MM.1S (cell line): Measurements from ENCODE around the gene RPH3AL.
"Not testable (repeated sequence)": the region's sequence is repeated elsewhere in the genome, so short reads cannot be mapped to it uniquely, and the experiment has no call there.

Experiments used
- DNase-seq: peaks from one replicate; pipeline ENCODE4 v3.0.0-alpha.2; 2015
- H2AFZ ChIP-seq: fragments of 300-600 bp; sonication (generic); 2 replicates; pipeline ENCODE4 v1.6.0; 2016; ENCODE audit warnings: antibody characterized with exemption, low read length
- H3F3A ChIP-seq: fragments of 300-600 bp; sonication (generic); 2 replicates; pipeline ENCODE4 v1.6.1; 2016; ENCODE audit warnings: mild to moderate bottlenecking, antibody characterized with exemption, low read length, moderate library complexity, mixed read lengths; ENCODE audit not compliant: insufficient read depth
- H3K27ac ChIP-seq: fragments of 300-600 bp; sonication (generic); 2 replicates; pipeline ENCODE4 v1.5.1; 2016; ENCODE audit warnings: mild to moderate bottlenecking, low read length
- H3K27me3 ChIP-seq: fragments of 300-600 bp; sonication (generic); replicated peaks from 2 replicates; pipeline ENCODE4 v1.6.0; 2016; ENCODE audit warnings: low read length; ENCODE audit not compliant: insufficient read depth
- H3K36me3 ChIP-seq: fragments of 300-600 bp; sonication (generic); replicated peaks from 2 replicates; pipeline ENCODE4 v1.6.1; 2016; ENCODE audit warnings: mild to moderate bottlenecking, low read length, mixed read lengths; ENCODE audit not compliant: insufficient read depth
- H3K4me1 ChIP-seq: fragments of 300-600 bp; sonication (generic); 2 replicates; pipeline ENCODE4 v1.6.1; 2016; ENCODE audit warnings: low read length, mixed read lengths
- H3K4me2 ChIP-seq: fragments of 300-600 bp; sonication (generic); 2 replicates; pipeline ENCODE4 v1.6.0; 2016; ENCODE audit warnings: low read depth, low read length
- H3K4me3 ChIP-seq: fragments of 300-600 bp; sonication (generic); 2 replicates; pipeline ENCODE4 v1.5.1; 2016; ENCODE audit warnings: low read length, mixed read lengths
- H3K79me2 ChIP-seq: fragments of 300-600 bp; sonication (generic); 2 replicates; pipeline ENCODE4 v1.6.1; 2016; ENCODE audit warnings: mixed run types, low read length, mixed read lengths
- H3K9ac ChIP-seq: fragments of 300-600 bp; sonication (generic); 2 replicates; pipeline ENCODE4 v1.6.1; 2016; ENCODE audit warnings: low read length, mixed read lengths
- H3K9me2 ChIP-seq: fragments of 300-600 bp; sonication (generic); replicated peaks from 2 replicates; pipeline ENCODE4 v1.6.1; 2016; ENCODE audit warnings: mild to moderate bottlenecking, low read length, mixed read lengths; ENCODE audit not compliant: insufficient read depth
- H3K9me3 ChIP-seq: fragments of 300-600 bp; sonication (generic); replicated peaks from 2 replicates; pipeline ENCODE4 v1.6.1; 2016; ENCODE audit warnings: mild to moderate bottlenecking, low read length, mixed read lengths; ENCODE audit not compliant: insufficient read depth
- H4K20me1 ChIP-seq: fragments of 300-600 bp; sonication (generic); 2 replicates; pipeline ENCODE4 v1.6.1; 2016; ENCODE audit warnings: mild to moderate bottlenecking, low read length, moderate library complexity, mixed read lengths; ENCODE audit not compliant: insufficient read depth
- EZH2 ChIP-seq: fragments of 300-600 bp; sonication (generic); optimal IDR thresholded peaks from 2 replicates; pipeline ENCODE3; 2017; ENCODE audit warnings: low read depth, mild to moderate bottlenecking, antibody characterized with exemption, low read length, mixed read lengths
- EZH2phosphoT487 ChIP-seq: fragments of 300-600 bp; sonication (generic); IDR thresholded peaks from 2 replicates; pipeline ENCODE4 v1.6.1; 2018; ENCODE audit warnings: antibody characterized with exemption, low read length
- TF ChIP-seq, protein P1 (sequence below): fragments of 300-600 bp; sonication (generic); IDR thresholded peaks from 2 replicates; pipeline ENCODE4 v1.5.1; 2016; ENCODE audit warnings: antibody characterized with exemption, low read length, mixed read lengths

Gene RPH3AL

DNA sequence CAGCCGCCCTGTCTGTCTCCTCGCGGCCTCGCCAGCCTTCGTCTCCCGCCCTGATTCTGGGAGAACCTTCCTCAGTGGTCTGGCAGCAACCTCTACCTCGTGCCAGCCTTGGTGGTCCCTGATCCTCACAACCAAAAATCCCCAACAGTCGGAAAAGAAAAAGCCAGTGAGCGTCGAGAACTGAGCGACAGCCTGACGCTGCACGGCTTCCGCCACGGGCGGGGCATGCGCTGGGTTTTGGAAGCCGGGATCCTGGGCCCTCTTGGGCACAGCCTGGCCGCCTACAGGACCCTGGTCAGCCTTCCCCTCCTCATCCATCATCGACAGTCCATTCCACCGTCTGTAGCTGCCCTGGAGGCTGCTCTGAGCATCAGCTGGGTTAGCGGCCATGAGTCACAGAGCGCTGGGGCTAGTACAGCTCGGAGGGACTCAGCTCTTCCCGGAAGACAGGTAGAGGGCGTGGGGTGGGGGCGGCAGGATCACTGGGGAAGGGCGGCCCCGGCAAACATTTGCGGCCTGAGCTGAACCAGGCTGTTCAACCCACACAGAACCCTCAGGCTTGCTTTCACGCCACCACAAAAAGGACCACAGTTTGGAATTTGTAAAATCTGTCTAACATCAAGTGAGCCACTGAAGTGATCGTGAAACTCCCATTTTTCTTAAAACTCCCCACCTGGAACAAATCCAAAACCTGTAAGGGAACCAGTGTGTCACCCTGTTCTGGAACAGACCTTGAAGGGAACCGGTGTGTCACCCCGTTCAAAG lies 115.8 kb downstream of the RPH3AL start:
- Histone ChIP-seq H3K4me2 (no peak overlapping the region), H3K4me3 (no peak overlapping the region), H3K36me3 (no peaks in the 10 kb centered on the region), H4K20me1 (no peaks in the 10 kb centered on the region), H3K27ac (no peak overlapping the region), H3K4me1 (no peaks in the 10 kb centered on the region), H2AFZ (no peak overlapping the region), H3K9me2 (no peaks in the 10 kb centered on the region), H3K27me3 (peaks cover 65% of the 10 kb centered on the region), H3F3A (no peaks in the 10 kb centered on the region), H3K9me3 (no peaks in the 10 kb centered on the region), H3K9ac (no peak overlapping the region), H3K79me2 (no peaks in the 10 kb centered on the region)
- DNase-seq = no peak
- no peak for TF ChIP-seq EZH2phosphoT487
- TF ChIP-seq, protein P1, sequence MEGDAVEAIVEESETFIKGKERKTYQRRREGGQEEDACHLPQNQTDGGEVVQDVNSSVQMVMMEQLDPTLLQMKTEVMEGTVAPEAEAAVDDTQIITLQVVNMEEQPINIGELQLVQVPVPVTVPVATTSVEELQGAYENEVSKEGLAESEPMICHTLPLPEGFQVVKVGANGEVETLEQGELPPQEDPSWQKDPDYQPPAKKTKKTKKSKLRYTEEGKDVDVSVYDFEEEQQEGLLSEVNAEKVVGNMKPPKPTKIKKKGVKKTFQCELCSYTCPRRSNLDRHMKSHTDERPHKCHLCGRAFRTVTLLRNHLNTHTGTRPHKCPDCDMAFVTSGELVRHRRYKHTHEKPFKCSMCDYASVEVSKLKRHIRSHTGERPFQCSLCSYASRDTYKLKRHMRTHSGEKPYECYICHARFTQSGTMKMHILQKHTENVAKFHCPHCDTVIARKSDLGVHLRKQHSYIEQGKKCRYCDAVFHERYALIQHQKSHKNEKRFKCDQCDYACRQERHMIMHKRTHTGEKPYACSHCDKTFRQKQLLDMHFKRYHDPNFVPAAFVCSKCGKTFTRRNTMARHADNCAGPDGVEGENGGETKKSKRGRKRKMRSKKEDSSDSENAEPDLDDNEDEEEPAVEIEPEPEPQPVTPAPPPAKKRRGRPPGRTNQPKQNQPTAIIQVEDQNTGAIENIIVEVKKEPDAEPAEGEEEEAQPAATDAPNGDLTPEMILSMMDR = no peak
- no peak for TF ChIP-seq EZH2

DNA sequence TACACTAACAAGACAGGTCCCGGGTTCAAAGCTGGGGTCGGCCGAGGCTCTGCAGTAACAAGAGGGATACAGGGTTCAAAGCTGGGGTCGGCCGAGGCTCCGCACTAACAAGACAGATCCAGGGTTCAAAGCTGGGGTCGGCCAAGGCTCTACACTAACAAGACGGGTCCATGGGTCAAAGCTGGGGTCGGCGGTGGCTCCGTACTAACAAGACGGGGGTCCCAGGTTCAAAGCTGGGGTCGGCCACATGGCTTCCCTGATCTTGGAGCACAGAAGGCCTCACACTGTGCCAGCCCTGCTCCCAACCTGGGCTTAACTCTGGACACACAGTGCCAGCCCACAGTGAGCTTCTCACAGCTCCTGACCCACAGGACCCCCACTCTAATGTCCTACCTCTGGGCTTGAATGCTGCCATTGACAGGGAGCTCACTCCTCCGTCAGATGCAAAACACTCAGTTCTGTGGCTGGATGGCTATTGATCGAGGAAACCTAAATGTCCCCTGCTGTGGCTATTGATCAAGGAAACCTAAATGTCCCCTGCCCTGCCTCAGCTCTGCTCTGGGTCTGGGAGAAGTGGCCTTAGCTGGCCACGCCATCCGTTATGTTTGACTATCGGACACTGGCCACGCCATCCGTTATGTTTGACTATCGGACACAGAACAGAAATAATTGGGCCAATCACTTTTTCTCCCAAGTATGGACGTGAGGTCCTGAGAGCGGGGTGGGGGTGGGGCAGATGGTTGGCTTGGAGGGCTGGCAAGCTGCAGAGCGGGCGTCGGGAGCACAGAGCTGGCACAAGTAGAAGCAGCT lies 116.6 kb downstream of the RPH3AL start:
- peaks cover 73% of the 10 kb centered on the region for H3K27me3 ChIP-seq
- no peaks in the 10 kb centered on the region for H3K9me2 ChIP-seq
- H2AFZ ChIP-seq = no peak overlapping the region
- no peaks in the 10 kb centered on the region for H4K20me1 ChIP-seq
- no peak for TF ChIP-seq EZH2phosphoT487
- TF ChIP-seq, protein P1 = no peak
- TF ChIP-seq EZH2 = no peak
- no peak overlapping the region for H3K4me2 ChIP-seq
- no peaks in the 10 kb centered on the region for H3K36me3 ChIP-seq
- H3F3A ChIP-seq = no peaks in the 10 kb centered on the region
- no peaks in the 10 kb centered on the region for H3K4me1 ChIP-seq
- no peak overlapping the region for H3K27ac ChIP-seq
- no peak for DNase-seq
- H3K4me3 ChIP-seq = no peak overlapping the region
- no peaks in the 10 kb centered on the region for H3K9me3 ChIP-seq
- H3K79me2 ChIP-seq = no peaks in the 10 kb centered on the region
- no peak overlapping the region for H3K9ac ChIP-seq

DNA sequence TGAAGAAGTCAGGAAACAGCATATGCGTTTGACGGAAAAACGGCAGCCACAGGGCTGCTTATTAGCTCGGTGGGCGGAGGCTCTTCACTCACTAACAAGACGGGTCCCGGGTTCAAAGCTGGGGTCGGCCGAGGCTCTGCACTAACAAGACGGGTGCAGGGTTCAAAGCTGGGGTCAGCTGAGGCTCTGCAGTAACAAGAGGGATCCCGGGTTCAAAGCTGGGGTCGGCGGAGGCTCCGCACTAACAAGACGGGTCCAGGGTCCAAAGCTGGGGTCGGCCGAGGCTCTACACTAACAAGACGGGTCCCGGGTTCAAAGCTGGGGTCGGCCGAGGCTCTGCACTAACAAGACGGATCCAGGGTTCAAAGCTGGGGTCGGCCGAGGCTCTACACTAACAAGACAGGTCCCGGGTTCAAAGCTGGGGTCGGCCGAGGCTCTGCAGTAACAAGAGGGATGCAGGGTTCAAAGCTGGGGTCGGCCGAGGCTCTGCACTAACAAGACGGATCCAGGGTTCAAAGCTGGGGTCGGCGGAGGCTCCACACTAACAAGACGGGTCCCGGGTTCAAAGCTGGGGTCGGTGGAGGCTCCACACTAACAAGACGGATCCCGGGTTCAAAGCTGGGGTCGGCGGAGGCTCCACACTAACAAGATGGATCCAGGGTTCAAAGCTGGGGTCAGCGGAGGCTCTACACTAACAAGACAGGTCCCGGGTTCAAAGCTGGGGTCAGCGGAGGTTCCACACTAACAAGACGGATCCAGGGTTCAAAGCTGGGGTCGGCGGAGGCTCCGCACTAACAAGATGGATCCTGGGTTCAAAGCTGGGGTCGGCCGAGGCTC lies 117.4 kb downstream of the RPH3AL start:
- not testable (repeated sequence) for DNase-seq, H3K27ac ChIP-seq, H3K9me3 ChIP-seq, H3K79me2 ChIP-seq, H3K4me1 ChIP-seq, H3F3A ChIP-seq, H3K9ac ChIP-seq, H2AFZ ChIP-seq, H3K9me2 ChIP-seq, H4K20me1 ChIP-seq, H3K4me3 ChIP-seq, H3K4me2 ChIP-seq, H3K36me3 ChIP-seq
- peaks cover 82% of the 10 kb centered on the region for H3K27me3 ChIP-seq

- H3K4me1 ChIP-seq, H3K36me3 ChIP-seq, H3K9me3 ChIP-seq, H3K79me2 ChIP-seq, H3K4me2 ChIP-seq, H3K27ac ChIP-seq, H3K9me2 ChIP-seq, DNase-seq, H3F3A ChIP-seq, H3K4me3 ChIP-seq, H2AFZ ChIP-seq, H3K9ac ChIP-seq, H4K20me1 ChIP-seq: not testable (repeated sequence)
- peaks cover 89% of the 10 kb centered on the region for H3K27me3 ChIP-seq
Observed at GRCh38 chr17:234163-234993, 118.2 kb downstream of the RPH3AL start.
